Measurements from ENCODE around the gene RFX2. TPM values are rescaled to one million over a fixed set of nuclear protein-coding genes. Genes with fewer than 3 reads are reported as not detected.

The RFX2 gene
- total RNA-seq, 1 donor from 2014 or later, result 3.2 TPM

DNA sequence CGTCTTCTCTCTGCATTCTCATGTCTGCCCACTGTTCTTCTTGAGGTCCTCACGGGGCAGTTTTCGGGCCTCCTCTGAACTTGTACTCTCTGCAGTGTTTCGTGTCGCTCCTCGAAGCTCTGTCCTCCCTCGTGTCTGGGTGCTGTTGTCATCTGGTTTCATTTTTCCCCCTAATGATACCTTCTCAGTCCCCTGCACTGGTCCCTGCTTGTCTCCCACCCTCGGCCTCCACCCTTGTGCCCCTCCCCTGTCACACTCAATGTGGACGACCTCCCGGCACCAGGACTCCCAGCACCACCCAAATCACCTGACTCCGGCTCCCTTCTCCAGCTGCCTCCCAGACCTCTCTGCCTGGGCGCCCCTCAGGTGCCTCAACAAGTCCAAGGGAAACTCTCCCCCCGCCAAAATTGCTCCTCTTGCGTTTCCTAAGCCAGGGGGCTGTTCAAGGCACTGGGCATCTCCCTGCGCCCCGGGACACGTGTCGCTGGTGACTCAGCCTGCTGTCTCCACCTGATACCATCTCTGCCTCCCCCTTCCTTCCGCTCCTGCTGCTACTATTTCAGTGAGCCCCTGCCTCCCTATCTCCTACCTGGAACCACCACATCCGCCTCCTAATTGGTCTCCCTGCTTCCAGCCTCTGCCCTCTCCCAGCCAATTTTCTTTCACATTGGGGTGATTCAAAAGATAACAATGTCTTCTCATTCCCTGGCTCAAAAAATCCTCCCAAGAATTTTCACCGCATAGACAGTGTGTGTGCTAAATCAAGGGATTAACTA is 49.5 kb downstream of the RFX2 start:
- Histone ChIP-seq H2AFZ (ENCODE audit: low read depth, low read length) (peak overlapping the region; percentile 33), H3K36me3 (ENCODE audit: insufficient read depth, low read length) (no peaks in the 10 kb centered on the region), H3K4me3 (ENCODE audit: insufficient read depth, low read depth, low read length) (peak overlapping the region; percentile 27), H3K79me2 (ENCODE audit: insufficient read depth, low read length) (peaks cover 3% of the 10 kb centered on the region), H3K27ac (ENCODE audit: low read depth, low read length) (peak overlapping the region; percentile 67), H3K9ac (ENCODE audit: low read length) (peak overlapping the region; percentile 55), H3K4me1 (ENCODE audit: insufficient read depth, low read length) (peaks cover 62% of the 10 kb centered on the region), H3K27me3 (ENCODE audit: insufficient read depth, low read length) (no peaks in the 10 kb centered on the region), H3K9me3 (ENCODE audit: insufficient read depth, low read depth, low read length) (no peaks in the 10 kb centered on the region), H3K4me2 (ENCODE audit: low read length) (peak overlapping the region; percentile 71), H4K20me1 (ENCODE audit: insufficient read depth, low read length) (no peaks in the 10 kb centered on the region)
- Mint-ChIP-seq H3K36me3 (ENCODE audit: low read depth, unreplicated experiment) (peaks cover 3% of the 10 kb centered on the region), H3K4me3 (ENCODE audit: unreplicated experiment) (no peak overlapping the region), H3K9me3 (ENCODE audit: unreplicated experiment) (peaks cover 1% of the 10 kb centered on the region), H3K27ac (ENCODE audit: unreplicated experiment) (peak overlapping the region; percentile 4), H3K27me3 (ENCODE audit: low read depth, unreplicated experiment) (peaks cover 20% of the 10 kb centered on the region), H3K4me1 (ENCODE audit: low read depth, unreplicated experiment) (peaks cover 22% of the 10 kb centered on the region)
- no peak for TF ChIP-seq EZH2 (IDR thresholded peaks at IDR 0.05; ENCODE audit: insufficient read depth, low read length)
- TF ChIP-seq, protein P1, sequence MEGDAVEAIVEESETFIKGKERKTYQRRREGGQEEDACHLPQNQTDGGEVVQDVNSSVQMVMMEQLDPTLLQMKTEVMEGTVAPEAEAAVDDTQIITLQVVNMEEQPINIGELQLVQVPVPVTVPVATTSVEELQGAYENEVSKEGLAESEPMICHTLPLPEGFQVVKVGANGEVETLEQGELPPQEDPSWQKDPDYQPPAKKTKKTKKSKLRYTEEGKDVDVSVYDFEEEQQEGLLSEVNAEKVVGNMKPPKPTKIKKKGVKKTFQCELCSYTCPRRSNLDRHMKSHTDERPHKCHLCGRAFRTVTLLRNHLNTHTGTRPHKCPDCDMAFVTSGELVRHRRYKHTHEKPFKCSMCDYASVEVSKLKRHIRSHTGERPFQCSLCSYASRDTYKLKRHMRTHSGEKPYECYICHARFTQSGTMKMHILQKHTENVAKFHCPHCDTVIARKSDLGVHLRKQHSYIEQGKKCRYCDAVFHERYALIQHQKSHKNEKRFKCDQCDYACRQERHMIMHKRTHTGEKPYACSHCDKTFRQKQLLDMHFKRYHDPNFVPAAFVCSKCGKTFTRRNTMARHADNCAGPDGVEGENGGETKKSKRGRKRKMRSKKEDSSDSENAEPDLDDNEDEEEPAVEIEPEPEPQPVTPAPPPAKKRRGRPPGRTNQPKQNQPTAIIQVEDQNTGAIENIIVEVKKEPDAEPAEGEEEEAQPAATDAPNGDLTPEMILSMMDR (IDR thresholded peaks at IDR 0.05; ENCODE audit: insufficient read depth, low read depth, low read length), result no peak
- DNase-seq (ENCODE audit: low read depth) (peak; percentile 87), FAIRE-seq (peak; percentile 56)

DNA sequence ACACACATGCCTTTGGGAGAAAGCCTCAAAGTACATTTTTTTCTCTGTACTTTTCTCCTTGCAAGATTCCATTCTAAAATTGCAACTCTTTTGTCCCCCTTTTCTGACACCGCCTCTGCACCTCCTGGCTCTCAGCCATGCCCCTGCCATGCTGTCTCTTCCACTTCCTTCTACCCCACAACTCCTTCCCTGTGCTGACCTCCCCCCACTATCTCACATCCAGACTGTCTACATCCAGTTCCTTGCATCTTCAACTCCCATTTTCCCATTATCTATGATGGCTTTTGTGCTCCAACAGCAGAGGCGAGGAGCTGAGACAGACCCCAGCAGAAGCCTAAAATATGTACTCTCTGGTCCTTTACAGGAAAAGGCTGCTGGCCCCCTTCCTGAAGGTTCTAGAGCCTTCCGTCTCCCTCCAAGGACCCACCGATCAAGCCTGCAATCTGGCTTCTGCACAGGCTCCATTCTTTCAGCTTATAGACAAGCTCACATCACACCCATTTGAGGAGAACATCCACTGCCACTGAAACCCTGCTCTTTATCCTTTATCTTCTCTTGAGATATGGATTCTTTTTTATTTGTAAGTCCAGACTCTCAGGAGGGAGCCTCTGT is 50.2 kb downstream of the RFX2 start:
- DNase-seq (ENCODE audit: low read depth) (no peak), FAIRE-seq (no peak)
- Mint-ChIP-seq H3K27ac (ENCODE audit: unreplicated experiment) (no peak overlapping the region), H3K36me3 (ENCODE audit: low read depth, unreplicated experiment) (peaks cover 3% of the 10 kb centered on the region), H3K27me3 (ENCODE audit: low read depth, unreplicated experiment) (peaks cover 20% of the 10 kb centered on the region), H3K4me3 (ENCODE audit: unreplicated experiment) (no peak overlapping the region), H3K9me3 (ENCODE audit: unreplicated experiment) (peaks cover 1% of the 10 kb centered on the region), H3K4me1 (ENCODE audit: low read depth, unreplicated experiment) (peaks cover 19% of the 10 kb centered on the region)
- Histone ChIP-seq H3K4me1 (ENCODE audit: insufficient read depth, low read length) (peaks cover 56% of the 10 kb centered on the region), H3K4me3 (ENCODE audit: insufficient read depth, low read depth, low read length) (no peak overlapping the region), H3K27me3 (ENCODE audit: insufficient read depth, low read length) (no peaks in the 10 kb centered on the region), H3K79me2 (ENCODE audit: insufficient read depth, low read length) (peaks cover 3% of the 10 kb centered on the region), H2AFZ (ENCODE audit: low read depth, low read length) (no peak overlapping the region), H3K9me3 (ENCODE audit: insufficient read depth, low read depth, low read length) (no peaks in the 10 kb centered on the region), H3K9ac (ENCODE audit: low read length) (peak overlapping the region; percentile 55), H3K4me2 (ENCODE audit: low read length) (no peak overlapping the region), H4K20me1 (ENCODE audit: insufficient read depth, low read length) (no peaks in the 10 kb centered on the region), H3K36me3 (ENCODE audit: insufficient read depth, low read length) (no peaks in the 10 kb centered on the region), H3K27ac (ENCODE audit: low read depth, low read length) (peak overlapping the region; percentile 31)
- TF ChIP-seq, protein P1 (IDR thresholded peaks at IDR 0.05; ENCODE audit: insufficient read depth, low read depth, low read length), result no peak
- TF ChIP-seq EZH2 (IDR thresholded peaks at IDR 0.05; ENCODE audit: insufficient read depth, low read length), result no peak
